Stimulated activated CD8-positive, alpha-beta memory T cell treated with anti-CD3 and anti-CD28 coated beads, Interleukin-4, amount 100 ng/mL, for 4 hours (primary cell): ENCODE measurements around the gene OMP.
"Not testable (repeated sequence)": the region's sequence is repeated elsewhere in the genome, so short reads cannot be mapped to it uniquely, and the experiment has no call there.

Experiments
- DNase-seq, 2 donors: peaks; one replicate each; pipeline ENCODE4 v3.0.0-alpha.2; 2020; ENCODE audit warnings: low read depth in 2 of 2, low spot score in 1 of 2

Gene OMP

DNA sequence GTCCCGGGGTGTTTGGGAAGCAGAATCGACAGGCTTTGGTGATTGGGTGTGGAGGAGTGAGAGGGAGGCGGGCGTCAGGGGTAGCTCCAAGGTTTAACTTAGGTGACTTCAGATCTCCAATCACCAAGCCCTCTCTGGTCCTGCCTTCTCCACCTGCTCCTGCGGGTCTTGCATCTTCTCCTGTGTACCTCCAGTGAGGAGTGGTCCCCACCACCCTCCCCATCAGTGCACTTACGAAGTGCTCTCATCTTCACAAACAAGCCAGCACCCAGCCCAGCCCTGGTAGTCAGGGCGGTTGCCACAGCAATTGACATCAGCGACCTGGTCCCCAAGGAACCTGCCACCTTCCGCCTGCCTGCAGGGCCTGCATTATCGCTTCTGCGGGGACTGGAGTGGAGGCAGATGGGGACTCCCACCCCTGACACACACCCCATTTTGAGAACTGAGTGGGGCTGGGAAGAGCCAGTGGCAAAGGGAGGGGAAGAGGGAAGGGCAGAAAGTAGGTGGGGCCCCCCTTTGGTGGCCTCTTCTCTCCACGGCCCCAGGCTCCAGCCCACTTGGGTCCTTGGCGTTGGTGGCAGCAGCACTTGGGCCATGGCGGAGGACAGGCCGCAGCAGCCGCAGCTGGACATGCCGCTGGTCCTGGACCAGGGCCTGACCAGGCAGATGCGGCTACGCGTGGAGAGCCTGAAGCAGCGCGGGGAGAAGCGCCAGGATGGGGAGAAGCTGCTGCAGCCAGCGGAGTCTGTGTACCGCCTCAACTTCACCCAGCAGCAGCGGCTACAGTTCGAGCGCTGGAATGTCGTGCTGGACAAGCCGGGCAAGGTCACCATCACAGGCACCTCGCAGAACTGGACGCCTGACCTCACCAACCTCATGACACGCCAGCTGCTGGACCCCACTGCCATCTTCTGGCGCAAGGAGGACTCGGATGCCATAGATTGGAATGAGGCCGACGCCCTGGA is at the start of gene OMP:
TSS of gene OMP (plus strand) at position 595 of the 965 bp plus-strand sequence. CDS start at position 595, 0 bp downstream.
- no peak for DNase-seq

DNA sequence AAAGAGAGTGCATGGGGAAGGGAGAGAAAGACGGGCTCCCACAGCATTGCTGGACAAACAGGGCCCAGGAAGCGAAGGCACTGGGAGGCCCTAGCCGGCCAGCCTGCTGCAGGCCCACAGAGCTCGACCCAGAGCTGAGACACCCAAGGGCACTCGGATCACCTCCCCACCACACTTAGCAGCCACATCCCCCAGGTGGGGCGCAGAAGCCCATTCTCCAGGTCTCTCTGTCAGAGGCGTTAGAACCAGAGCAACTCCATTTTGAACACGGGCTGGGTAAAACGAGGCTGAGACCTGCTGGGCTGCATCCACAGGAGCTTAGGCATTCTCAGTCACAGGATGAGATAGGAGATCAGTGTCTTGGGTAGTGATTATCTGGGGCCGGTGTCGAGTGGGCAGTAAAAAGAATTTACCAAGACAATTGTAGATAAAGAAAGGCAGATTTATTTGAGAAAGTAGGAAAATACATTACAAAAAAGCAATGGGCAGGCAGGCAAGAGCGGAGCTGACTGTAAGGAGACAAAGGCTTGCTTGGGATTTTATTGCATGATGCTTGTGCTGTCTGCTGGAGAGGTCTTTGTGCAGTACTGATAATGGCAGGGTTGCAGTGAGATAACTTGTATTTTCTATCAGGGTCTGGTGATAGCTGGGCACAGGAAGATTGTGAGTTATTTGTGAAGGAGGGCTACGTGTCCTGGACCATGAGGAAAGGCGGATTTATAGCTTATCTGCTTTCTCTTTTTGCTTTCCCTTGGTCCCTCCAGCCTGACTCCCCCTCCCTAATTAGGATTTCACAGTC is 49.2 kb upstream of the OMP start:
- DNase-seq = no peak

GRCh38 chr11:77054084-77054483 is 48.6 kb upstream of the OMP start:
- DNase-seq = no peak

- DNase-seq = no peak
These were observed 47.5 kb upstream of the OMP start for GRCh38 chr11:77055101-77055561.

DNA sequence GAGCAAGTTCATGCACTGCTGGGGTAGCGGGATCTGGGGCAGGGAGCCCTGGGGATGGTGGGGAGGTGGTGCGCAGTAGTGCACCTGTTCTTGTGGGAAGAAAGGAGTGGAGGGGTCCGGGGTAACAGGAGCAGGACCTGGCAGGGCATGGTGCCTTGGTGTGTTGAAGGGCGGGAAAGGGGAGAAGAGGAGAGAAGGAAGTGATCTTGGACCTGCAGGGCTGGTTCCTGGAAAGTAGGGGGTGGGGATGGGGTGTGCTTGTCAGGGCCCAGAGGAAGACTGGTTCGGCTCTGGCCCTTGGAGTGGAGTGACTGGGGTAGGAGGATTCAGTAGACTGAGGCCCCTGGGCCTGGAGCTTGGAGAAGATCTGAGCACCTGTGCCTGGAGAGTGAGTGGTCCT is 46.7 kb upstream of the OMP start:
- DNase-seq = no peak

DNA sequence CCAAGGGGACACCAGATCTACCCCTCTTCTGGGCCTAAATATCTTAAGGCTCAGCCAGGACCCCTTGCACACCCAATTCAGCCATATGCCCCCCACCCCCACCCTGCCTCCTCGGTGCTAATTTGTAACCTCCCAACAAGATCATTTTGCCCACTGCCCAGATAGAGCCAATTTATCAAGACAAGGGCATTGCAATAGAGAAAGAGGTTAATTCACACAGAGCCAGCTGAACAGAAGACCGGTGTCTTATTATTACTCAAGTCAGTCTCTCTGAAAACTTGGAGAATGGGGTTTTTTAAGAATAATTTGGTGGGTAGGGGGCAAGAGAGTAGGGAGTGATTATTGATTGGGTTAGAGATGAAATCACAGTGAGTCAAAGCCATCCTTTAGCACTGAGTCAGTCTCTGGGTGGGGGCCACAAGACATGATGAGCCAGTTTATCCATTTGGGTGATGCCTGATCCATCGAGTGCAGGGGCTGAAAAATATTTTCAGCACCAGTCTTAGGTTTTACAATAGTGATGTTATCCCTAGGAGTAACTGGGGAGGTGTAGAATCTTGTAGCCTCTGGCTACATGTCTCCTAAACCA is 45.7 kb upstream of the OMP start:
- no peak for DNase-seq

DNA sequence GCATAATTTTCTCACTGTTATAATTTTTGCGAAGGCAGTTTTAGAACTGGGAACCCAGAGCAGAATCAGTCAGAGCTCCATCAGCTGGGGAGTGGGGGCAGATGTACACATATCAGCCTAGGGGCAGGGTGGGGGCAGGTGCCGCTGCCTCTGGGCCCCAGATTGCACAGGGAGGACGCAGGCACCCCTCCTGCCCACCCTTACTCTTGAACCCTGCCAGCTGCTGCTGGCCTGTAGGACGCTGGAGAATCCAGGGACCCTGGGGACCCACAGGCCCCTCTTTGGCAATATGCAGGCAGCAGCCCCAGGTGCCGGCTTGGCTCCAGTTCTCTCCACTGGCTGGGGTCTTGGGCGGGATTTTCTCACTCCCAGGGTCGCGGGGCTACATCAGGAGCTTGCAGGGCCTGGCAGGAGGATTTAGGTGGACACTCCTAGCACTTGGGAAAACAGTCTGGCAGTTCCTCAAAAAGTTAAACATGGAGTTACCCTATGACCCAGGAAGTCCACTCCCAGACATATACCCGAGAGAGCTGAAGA is 44.6 kb upstream of the OMP start:
- DNase-seq = no peak

- no peak for DNase-seq
These were observed 43.7 kb upstream of the OMP start for GRCh38 chr11:77058900-77059299.

DNA sequence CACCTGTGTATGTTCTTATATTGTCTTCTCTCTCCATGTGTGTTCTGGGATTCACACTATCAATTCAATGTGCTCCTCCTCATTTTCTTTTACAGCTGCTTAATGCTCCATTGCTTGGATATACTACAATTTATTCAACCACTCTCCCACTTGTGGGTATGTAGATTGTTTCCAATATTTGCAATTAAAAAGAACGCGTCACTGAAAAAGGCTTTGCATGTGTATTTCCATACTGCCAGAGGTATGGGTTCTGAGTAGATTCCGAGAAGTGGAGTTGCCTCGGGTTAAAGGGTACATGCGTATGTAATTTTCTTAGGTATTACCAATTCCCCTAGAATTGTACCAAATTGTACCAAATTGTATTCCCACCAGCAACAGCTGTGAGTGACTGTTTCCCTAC is 42.8 kb upstream of the OMP start:
- no peak for DNase-seq

DNA sequence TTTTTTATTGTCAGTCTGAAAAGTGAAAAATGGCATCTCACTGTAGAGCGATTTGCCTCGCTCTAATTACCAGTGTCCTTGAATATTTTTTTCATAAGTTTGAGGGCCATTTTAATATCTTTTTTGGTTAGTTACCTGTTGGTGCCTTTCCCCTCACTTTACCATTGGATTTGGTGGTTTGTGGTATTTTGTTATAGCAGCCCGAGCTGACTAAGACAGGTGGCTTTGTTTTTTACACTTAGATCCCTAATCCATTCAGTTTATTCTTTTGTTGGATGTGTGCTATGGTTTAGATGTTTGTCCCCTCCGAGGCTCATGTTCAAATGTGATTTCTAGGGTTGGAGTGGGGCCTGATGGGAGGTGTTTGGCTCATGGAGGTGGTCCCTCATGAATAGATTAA is 42.4 kb upstream of the OMP start:
- no peak for DNase-seq

DNA sequence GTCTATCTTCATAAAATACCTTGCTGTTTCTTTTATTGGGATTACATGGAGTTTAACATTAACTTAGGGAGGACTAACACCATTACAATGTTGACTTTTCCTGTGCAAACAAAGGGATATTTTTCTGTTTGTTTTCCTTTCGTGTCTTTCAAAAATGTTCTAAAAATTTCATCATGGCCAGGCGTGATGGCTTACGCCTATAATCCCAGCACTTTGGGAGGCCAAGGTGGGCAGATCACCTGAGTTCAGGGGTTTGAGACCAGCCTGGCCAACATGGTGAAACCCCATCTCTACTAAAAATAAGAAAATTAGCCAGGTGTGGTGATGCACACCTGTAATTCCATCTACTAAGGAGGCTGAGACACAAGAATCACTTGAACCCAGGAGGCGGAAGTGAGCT is 41.4 kb upstream of the OMP start:
- DNase-seq = not testable (repeated sequence)

- DNase-seq = no peak
These were observed 39.7 kb upstream of the OMP start for GRCh38 chr11:77062924-77063323.

GRCh38 chr11:77063407-77063806 is 39.2 kb upstream of the OMP start:
- DNase-seq = no peak

DNA sequence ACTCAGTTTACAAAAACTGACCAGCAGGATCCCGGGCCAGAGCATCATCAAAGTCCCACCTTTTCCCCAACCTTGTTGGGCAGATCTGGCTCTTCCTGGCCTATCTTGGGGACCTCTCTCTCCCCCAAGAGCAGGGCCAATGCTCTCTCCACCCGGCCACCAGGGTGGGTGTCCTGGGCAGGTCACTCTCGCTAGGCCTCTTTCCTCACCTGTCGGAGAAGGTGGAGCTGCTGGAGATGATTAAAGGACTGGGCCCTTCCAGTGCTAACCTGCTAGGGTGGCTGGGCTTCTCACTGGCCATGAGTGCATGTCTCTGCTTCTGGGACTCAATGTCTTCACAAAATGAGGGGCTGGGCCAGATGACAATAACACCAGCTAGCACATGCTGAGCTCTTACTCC is 38.8 kb upstream of the OMP start:
- DNase-seq = no peak

DNA sequence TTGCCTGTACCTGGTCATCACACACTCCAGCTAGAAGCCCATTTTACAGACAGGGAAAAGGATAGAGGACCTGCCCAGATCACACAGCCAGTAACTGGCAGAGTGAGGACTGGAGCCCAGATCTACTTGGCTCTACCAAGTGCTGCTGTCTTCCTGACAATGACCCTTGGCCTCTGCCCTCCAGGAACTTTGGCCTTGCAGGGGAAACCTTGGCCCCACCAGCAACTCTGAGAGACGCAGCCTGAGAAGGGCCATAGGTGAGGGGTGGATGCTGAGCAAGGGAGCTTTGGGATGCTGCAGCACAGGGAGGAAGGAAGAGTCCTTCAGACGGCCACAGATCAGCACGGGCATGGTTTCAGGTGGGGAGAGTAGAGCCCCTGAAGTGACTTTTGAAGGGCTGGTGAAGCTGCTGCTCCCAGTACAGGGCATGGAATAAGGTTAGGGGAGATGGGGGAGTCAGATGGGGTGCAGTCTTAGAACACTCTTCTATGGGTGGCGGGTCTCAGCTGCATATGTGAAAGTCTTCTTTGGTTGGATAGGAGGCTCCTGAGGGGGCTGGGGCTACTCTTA is 37.9 kb upstream of the OMP start:
- no peak for DNase-seq

DNA sequence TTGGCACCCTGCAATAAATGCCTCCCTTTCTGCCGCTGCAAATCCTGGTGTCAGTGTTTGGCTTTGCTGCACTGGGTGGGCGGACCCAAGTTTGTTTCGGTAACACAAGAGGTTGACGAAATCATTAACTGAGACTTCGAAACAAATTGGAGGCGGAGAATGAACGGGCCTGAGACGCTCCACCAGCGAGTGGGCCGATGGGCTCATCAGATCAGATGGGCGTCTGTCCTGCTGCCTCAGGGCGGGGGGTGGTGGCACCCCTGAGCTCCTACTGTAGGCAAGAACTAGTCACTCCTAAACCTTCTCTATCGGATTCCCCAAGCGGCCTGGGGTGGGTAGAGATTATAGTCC is 36.8 kb upstream of the OMP start:
- DNase-seq = no peak

GRCh38 chr11:77066229-77067042 is 36.2 kb upstream of the OMP start, which contains the start of gene CAPN5:
Gene CAPN5 (plus strand): TSS chr11:77066971. CDS start chr11:77084887, 17,916 bp downstream.
- peak; percentile 65 to 73 for DNase-seq

- DNase-seq = no peak
These were observed 34.7 kb upstream of the OMP start for GRCh38 chr11:77067861-77068443.

DNA sequence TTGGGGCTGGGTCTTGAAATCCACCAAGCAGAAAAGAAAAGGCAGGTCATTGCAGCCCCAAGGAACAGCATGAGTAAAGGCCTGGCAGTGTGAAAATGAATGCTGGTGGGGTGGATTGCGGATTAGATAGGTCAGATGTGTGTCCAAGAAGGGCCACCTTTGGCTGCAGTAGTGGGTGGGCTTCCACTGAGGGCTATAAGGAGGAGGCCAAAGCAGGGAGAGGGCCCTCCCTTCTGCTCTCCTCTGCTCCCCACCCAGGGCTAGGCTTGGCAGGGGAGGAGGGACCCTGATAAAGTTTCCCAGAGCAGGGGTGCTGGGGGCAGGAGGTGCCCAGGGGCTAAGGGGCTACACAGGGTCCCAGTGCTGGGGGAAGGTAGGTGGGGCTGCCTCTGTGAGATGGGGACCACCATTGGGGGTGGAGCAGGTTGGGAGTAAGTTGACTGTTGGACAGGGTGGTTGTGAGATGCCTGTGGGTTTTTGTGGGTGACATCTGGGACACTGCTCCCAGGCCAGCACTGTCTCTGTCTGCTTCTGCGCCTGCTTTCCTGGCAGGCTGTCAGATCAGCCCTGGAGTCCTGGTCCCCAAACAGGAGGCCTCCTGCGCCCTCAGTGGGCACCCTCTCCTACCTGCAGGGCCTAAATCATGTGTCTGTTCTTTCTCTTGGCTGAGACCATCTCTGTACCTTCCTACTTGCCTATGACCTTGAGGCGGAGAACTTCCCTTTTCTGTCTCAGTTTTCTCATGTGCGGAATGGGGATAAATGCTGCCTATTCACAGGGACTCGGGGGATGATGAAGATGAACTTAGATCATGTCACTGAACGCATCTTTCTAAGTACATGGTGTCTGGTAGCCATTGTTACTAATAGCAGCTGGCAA is 33.9 kb upstream of the OMP start:
- DNase-seq = no peak
